ENCODE results near the gene SUV39H1.

SUV39H1 gene

GRCh38 chrX:48753708-48754228 lies 57.2 kb downstream of the SUV39H1 start:
- no peak for TF ChIP-seq CTCF (IDR thresholded peaks at IDR 0.05; ENCODE audit: extremely low read depth, insufficient read depth, missing control alignments)
- DNase-seq (ENCODE audit: low spot score): no peak
- in situ Hi-C loops (cut with MboI; ENCODE audit: low pct_unique_long_range_greater_than_20kb, low sequenced_read_pairs, unreplicated experiment): no loop called here

- in situ Hi-C loops (cut with MboI; ENCODE audit: low pct_unique_long_range_greater_than_20kb, low sequenced_read_pairs, unreplicated experiment): no loop called here
- DNase-seq (ENCODE audit: low spot score): no peak
- TF ChIP-seq CTCF (IDR thresholded peaks at IDR 0.05; ENCODE audit: extremely low read depth, insufficient read depth, missing control alignments): no peak
Measured at GRCh38 chrX:48754238-48754637, 57.7 kb downstream of the SUV39H1 start.

Data from GM13977 (cell line).